RWPE1 (cell line): ENCODE data around the gene NT5C.
A peak's percentile ranks its signal among the peaks of the same experiment; 100 is the strongest.

Experiments used
- CTCF ChIA-PET: fragments of 350-600 bp; sonication (Branson Sonifier 250); formaldehyde crosslinking; extraction: SDS; loops from one replicate; lab custom pipeline; 2021; lab: Yijun Ruan, JAX
- POLR2A ChIA-PET: fragments of 400-600 bp; formaldehyde crosslinking; extraction: SDS; loops from one replicate; lab custom pipeline; 2020; ENCODE audit warnings: antibody characterized with exemption; ENCODE audit not compliant: low non-redundant PET; lab: Yijun Ruan, JAX
- DNase-seq: peaks from one replicate; pipeline ENCODE4 v3.0.0; 2012; ENCODE audit warnings: low spot score
- H3K27ac ChIP-seq: fragments of 450-650 bp; 2 replicates; pipeline ENCODE4 v1.5.1; 2017
- CTCF ChIP-seq: fragments of 450-650 bp; conservative IDR thresholded peaks from 2 replicates; pipeline ENCODE4 v1.5.1; 2017; ENCODE audit warnings: low read depth, mild to moderate bottlenecking

Gene NT5C

GRCh38 chr17:75099881-75100595, 31.5 kb downstream of the NT5C start:
- no peak for DNase-seq
- ChIA-PET POLR2A (no interaction called here), CTCF (interaction anchor here (0.7 kb wide), 1 partner anchor 24 kb away, joined by 3 read pairs; no protein-coding TSS in a partner anchor)
- peak overlapping the region; percentile 98 for H3K27ac ChIP-seq
- no peak for TF ChIP-seq CTCF

GRCh38 chr17:75098861-75099260, 32.7 kb downstream of the NT5C start:
- no peak for DNase-seq
- ChIA-PET POLR2A (no interaction called here), CTCF (no interaction called here)
- TF ChIP-seq CTCF, result no peak
- H3K27ac ChIP-seq, result peak overlapping the region; percentile 98

GRCh38 chr17:75097865-75098264, 33.7 kb downstream of the NT5C start:
- CTCF ChIA-PET, result no interaction called here
- DNase-seq, result no peak
- peak overlapping the region; percentile 98 for H3K27ac ChIP-seq
- TF ChIP-seq CTCF, result no peak
- POLR2A ChIA-PET, result no interaction called here

- no peak for TF ChIP-seq CTCF
- DNase-seq, result peak; percentile 92
- CTCF ChIA-PET, result interaction anchor here (0.6 kb wide), 1 partner anchor 153 kb away, joined by 3 read pairs; no protein-coding TSS in a partner anchor
- H3K27ac ChIP-seq, result peak overlapping the region; percentile 98
- POLR2A ChIA-PET, result interaction anchor here (0.5 to 0.7 kb wide), 2 partner anchors 87 to 349 kb away, joined by 4 to 7 read pairs; no protein-coding TSS in a partner anchor
Measured at GRCh38 chr17:75096082-75096625, 35.4 kb downstream of the NT5C start.

GRCh38 chr17:75094871-75095399, 36.6 kb downstream of the NT5C start:
- CTCF ChIA-PET, result interaction anchor here (1.1 kb wide), 2 partner anchors 36 to 133 kb away, joined by 3 read pairs; no protein-coding TSS in a partner anchor
- DNase-seq, result no peak

More at GRCh38 chr17:75094871-75095399, 36.6 kb downstream of the NT5C start:
- POLR2A ChIA-PET, result no interaction called here
- TF ChIP-seq CTCF, result no peak
- peak overlapping the region; percentile 98 for H3K27ac ChIP-seq
